HG03354 (cell line): ENCODE measurements around the gene EMB.
"Not testable (repeated sequence)": the region's sequence is repeated elsewhere in the genome, so short reads cannot be mapped to it uniquely, and the experiment has no call there.

Experiments
- ATAC-seq: cut with Tn5 transposase; IDR thresholded peaks from one replicate; pipeline ENCODE4 v1.9.1; 2021; ENCODE audit warnings: mild to moderate bottlenecking; ENCODE audit not compliant: unreplicated experiment, poor library complexity, severe bottlenecking

The EMB gene, protein sequence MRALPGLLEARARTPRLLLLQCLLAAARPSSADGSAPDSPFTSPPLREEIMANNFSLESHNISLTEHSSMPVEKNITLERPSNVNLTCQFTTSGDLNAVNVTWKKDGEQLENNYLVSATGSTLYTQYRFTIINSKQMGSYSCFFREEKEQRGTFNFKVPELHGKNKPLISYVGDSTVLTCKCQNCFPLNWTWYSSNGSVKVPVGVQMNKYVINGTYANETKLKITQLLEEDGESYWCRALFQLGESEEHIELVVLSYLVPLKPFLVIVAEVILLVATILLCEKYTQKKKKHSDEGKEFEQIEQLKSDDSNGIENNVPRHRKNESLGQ

DNA sequence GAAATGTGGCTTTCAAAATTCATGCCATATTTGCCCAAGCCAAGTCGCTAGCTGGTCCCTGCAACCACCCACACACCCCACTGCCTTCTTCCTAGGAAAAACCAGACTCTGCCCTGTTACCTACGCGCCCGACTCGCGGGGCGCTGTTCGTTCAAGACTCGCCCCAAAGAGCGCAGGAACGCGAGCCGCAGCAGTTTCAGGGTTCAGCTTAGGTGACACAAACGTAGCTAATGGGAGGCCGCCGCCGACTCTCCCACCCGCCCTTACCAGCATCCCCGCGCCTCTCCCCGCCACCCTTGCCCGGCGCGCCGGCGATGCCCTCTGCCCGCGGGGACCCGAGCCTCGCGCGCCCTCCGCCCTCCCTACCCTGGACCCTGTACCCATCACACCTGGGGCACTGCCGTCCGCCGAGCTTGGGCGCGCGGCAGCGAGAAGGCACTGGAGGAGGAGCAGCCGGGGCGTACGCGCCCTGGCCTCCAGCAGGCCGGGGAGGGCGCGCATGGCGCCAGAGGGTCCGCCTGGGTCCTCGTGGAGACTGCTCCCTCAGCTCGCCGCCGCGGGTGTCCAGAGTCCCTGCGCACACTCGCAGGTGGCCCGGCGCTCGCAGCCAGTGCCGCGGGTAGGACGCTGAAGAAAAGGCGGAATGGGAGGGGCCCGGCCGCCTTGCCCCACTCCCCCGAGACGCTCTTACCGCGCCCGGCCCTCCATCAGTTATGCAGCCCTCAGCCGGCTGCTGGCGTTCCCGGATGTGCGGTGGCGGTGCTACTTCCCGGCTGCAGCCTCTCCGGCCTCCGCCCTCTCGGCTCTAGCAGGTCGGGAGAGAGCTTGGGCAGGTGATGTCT lies at the start of gene EMB:
Gene EMB, minus strand, starts transcription at position 638 of the 842 bp plus-strand sequence. Its CDS starts 137 bp downstream, at position 501.
- ATAC-seq, result peak; percentile 69

DNA sequence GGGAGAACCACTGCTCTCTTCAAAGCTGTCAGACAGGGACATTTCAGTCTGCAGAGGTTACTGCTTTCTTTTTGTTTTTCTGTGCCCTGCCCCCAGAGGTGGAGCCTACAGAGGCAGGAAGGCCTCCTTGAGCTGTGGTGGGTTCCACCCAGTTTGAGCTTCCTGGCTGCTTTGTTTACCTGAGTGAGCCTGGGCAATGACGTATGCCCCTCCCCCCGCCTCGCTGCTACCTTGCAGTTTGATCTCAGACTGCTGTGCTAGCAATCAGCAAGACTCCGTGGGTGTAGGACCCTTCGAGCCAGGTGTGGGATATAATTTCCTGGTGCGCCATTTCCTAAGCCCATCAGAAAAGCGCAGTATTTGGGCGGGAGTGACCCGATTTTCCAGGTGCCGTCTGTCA lies 48.4 kb upstream of the EMB start:
- not testable (repeated sequence) for ATAC-seq

DNA sequence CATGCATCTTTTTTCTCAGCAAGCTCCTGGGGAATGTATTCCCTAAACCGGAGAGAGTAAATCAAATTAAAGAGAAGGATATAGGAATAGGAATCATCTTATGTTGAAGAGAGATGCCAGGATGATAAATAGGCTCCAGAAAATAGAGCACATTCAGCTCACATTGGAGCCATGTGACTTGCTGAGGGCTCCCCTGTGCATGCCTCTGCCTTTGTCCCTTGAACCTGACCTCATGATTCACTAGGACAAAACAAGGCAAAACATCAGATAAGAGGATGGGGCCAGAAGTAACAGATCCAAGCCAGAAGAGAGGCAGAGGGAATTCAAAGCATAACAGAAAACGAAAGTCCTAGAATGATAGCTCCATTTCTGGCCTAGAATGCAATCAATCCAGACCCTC lies 37.7 kb upstream of the EMB start:
- ATAC-seq, result not testable (repeated sequence)

DNA sequence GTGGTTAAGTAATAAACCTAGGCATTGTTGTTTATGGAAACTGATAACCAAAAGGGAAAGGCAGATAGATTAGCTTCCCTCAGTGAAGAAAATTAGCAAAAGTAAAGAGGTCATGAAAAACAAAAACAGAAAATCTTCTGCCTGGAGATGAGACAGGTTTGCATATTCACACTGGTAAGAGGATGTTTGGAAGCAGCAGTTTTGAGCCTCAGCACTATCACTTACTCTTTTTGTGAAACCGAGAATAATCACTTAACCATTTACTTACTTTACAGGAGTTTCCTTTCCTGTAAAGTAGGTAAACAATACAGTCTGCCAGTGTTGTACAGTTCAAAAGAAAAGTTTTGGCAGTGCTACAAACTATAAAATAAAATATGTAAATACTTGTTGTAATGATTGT lies 35.5 kb upstream of the EMB start:
- peak; percentile 100 for ATAC-seq

DNA sequence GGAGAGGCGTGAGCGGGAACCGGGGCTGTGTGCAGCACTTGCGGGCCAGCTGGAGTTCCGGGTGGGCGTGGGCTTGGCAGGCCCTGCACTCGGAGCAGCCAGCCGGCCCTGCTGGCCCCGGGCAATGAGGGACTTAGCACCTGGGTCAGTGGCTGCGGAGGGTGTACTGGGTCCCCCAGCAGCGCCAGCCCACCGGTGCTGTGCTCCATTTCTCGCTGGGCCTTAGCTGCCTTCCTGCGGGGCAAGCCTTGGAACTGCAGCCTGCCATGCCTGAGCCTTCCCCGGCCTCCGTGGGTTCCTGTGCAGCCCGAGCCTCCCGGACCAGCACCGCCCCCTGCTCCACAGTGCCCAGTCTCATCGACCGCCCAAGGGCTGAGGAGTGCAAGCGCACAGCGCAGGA lies 23.9 kb upstream of the EMB start:
- ATAC-seq, result not testable (repeated sequence)

DNA sequence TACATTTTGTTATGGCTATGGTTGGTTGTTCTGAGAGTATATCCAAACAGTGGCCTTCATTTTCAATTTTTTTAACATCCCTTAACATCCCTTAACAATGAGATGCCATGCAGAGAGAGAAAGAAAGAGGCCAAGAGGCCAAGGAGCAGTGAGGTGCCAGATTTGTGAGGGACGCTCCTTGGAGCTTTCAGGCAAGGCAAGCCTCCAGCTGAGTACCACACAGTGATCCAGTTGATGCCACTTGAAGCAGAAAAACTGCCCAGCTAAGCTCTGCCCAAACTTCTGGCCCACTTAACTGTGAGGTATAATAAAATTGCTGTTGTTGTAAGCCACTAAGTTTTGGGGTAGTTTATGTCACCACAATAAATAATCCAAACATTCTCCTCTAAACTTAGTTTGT lies 22.6 kb upstream of the EMB start:
- no peak for ATAC-seq

DNA sequence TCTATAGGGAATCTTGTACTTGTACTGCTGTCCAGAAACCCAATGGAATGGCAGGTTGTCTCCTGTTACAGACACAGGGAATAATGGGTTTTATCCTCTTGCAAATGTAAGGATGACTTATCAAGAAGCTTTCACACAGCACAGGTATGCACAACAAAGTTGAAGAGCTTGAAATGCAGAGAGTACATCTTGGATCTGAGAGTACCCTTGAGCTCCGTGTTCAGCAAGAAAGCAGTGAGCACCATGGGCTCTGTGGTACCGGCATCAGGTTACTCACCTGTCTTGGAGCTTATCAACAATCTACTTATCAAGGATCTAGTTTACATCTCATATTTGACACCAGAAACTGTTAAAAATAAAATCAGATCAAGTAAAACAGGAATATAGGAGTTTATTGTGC lies 22.0 kb upstream of the EMB start:
- no peak for ATAC-seq

DNA sequence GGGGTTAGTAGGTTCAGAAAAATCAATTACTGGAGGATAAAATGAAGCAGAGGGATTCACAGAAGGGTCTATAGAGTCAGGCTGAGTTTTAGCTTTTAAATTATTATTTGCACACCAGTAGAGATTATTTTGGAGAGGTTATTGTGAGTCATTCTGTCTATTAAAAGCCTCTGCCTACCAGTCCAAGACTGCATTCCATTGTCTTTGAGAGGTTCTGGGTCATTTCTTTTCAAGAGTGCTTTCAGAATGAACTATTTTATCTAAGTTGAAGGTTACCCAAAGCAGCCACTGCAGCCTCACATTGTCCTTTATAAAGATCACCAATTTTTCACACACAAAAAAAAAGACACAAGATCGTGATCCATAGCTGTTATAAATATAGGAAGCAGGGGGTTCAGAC lies 21.5 kb upstream of the EMB start:
- not testable (repeated sequence) for ATAC-seq

DNA sequence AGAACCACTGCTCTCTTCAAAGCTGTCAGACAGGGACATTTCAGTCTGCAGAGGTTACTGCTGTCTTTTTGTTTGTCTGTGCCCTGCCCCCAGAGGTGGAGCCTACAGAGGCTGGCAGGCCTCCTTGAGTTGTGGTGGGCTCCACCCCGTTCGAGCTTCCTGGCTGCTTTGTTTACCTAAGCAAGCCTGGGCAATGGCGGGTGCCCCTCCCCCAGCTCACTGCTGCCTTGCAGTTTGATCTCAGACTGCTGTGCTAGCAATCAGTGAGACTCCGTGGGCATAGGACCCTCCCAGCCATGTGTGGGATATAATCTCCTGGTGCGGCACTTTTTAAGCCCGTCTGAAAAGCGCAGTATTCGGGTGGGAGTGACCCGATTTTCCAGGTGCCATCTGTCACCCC lies 17.3 kb upstream of the EMB start:
- not testable (repeated sequence) for ATAC-seq

DNA sequence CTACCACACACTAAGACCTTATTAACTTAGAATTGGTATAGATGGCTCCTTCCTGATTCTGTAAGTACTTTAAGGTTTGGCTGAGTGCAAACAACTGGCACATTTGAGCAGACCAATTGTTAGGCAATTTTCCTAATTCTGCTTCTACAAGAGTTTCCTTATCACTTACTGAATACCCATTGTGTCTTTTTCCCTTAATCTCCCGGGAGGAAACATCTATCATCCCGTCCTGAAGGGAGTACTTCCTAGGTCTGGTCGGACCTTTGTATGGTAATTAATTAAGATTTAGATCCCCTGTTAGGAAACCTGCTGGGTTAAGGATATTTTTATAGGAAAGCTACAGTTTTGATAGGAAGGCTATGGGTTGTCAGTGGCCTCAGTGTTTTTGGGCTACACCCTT lies 8.2 kb upstream of the EMB start:
- ATAC-seq, result not testable (repeated sequence)

DNA sequence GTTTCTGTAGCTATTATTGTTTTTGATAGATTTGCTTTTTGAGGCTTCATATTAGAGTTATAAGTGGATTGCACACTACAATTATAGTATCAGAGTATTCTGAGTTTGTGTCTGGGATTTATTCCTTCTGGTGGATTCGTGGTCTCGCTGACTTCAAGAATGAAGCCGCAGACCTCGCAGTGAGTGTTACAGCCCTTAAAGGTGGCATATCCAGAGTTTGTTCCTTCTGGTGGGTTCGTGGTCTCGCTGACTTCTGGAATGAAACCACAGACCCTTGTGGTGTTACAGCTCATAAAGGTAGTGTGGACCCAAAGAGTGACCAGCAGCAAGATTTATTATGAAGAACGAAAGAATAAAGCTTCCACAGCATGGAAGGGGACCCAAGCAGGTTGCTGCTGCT lies 6.9 kb upstream of the EMB start:
- no peak for ATAC-seq

DNA sequence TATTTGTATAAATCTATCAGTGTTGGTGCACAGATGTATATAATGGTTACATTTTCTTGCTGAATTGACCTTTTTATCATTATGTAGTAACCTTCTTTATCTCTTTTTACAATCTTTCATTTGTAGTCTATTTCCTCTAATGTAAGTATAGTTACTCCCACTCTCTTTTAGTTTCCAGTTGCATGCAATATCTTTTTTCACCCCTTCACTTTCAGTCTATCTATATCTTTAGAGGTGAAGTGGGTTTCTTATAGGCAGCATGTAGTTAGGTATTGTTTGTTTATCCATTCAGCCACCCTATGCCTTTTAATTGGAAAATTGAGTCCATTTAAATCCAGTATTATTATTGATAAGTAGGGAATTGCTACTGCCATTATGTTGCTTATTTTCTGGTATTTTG lies 6.1 kb upstream of the EMB start:
- ATAC-seq, result no peak

DNA sequence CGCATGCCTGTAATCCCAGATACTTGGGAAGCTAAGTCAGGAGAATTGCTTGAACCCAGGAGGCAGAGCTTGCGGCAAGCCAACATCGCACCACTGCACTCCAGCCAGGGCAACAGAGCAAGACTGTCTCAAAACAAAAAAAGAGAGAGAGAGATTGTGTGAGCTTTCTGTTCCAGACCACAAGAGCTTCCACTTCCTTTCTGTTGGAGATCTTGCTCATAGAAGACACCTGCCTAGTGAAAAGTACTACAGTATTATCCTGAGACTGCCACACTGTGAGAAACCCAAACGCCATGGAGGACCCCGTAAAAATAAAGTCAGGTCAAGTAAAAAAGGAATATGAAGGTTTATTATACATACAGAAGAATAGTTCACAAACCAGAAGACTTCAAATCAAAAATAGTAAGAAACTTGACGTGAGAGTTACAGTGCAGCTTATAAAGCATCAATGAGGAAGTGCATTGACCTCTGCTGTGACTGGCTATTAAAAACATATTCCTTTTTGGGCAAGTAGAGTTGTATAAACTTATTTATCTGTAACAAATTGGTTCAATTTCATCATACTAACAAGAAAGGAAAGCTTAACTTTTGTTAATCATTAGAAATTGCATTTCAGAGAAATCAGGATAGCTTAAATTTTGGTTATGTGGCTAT lies 4.3 kb upstream of the EMB start:
- peak; percentile 71 for ATAC-seq

DNA sequence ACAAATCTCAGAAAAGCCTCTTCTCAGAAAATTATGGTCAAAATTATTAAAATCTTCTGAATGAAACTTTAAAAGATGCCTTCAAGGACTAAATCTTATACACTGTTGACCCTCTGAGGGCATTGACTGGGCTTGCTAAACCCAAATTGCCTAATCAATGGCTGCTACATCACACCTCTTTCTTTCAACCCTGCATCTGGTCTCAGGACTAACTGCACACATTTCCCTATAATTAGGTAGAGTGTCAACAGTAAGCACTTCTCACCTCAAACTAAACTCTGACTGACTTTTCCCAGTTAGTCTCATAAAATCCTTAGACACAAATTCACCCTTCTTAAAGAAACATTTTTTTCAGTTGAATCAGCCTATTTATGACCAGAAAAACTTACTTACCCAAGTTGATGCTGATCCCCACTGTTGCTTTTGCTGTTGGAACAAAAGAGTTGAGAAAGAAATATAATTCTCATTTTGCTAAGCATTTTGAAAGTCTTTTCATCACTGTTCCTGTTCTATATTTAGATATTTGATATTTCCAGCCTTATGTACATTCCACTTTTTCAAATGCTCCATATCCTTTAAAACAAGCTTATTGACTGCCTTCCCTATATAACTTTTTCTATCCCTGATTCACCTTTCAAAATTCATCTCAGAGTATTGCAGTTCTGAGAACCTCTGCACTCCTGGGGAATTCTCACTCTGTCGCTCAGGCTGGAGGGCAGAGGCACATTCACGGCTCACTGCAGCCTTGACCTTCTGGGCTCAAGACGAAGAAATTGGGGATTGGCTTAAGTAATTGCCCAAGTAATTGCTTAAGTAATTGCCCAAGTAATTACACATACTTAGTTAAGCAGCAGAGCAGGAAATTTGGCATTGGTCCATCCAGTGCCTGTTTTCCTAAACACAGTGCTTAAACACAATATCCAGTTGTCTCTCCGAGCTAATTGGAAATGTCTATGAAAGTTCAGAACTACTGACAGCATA lies 1.8 kb upstream of the EMB start:
- ATAC-seq, result not testable (repeated sequence)

DNA sequence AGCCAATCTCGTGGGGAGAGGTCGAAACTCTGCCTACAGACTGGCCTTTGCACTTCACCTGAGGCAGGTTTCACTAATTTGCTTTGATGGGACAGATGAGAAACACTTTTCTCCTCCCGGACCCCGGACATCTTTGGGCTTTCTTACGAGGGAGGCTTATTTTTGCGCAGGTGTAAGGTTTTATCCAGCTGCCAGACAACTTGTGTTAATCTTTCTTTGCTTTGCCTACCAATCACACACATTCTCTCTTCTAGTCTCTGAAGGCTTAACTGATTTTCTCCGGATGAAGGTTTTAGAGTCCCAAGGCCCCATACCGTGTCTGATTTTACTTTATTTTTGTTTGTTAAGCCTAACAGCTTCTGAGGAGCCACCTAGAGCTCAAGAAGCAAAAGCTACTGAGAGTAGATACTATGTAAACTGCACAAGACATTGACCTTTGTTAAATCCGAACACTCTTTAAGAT lies 436 bp upstream of the EMB start:
- peak; percentile 6 for ATAC-seq

DNA sequence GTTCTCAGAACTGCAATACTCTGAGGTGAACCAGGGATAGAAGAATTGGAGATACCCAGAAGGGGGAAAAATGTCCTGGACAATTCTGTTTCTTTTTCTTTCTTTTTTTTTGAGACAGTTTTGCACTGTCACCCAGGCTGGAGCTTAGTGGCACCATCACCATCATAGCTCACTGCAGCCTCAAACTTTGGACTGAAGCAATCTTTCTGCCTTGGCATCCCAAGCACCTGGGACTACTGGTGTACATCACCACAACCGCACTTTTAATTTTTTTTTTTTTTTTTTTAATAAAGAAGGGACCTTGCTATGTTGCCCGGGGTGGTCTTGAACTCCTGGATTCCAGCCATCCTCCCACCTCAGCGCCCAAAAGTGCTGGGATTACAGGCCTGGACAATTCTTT lies 1.9 kb downstream of the EMB start:
- ATAC-seq, result no peak

DNA sequence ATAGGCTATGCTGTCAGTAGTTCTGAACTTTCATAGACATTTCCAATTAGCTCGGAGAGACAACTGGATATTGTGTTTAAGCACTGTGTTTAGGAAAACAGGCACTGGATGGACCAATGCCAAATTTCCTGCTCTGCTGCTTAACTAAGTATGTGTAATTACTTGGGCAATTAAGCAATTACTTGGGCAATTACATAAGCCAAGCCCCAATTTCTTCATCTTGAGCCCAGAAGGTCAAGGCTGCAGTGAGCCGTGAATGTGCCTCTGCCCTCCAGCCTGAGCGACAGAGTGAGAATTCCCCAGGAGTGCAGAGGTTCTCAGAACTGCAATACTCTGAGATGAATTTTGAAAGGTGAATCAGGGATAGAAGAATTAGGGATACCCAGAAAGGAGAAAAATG lies 3.0 kb downstream of the EMB start:
- not testable (repeated sequence) for ATAC-seq

DNA sequence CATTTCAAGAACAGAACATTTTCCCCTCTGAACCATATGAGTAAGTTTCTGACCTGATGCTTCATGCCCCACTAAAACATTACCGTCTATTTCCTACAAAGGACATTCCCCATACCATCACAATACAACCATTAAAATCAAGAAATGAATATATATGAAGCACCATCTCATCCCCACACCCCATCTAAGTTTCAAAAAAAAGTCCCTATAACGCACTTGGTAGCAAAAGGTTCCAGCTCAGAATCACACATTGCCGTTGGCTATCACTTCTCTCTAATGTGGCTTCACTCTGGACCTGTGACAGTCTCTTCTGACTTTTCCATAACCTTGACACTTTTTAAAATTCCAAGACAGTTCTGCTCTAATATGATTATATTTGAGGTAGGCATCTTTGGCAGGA lies 5.9 kb downstream of the EMB start:
- peak; percentile 51 for ATAC-seq

DNA sequence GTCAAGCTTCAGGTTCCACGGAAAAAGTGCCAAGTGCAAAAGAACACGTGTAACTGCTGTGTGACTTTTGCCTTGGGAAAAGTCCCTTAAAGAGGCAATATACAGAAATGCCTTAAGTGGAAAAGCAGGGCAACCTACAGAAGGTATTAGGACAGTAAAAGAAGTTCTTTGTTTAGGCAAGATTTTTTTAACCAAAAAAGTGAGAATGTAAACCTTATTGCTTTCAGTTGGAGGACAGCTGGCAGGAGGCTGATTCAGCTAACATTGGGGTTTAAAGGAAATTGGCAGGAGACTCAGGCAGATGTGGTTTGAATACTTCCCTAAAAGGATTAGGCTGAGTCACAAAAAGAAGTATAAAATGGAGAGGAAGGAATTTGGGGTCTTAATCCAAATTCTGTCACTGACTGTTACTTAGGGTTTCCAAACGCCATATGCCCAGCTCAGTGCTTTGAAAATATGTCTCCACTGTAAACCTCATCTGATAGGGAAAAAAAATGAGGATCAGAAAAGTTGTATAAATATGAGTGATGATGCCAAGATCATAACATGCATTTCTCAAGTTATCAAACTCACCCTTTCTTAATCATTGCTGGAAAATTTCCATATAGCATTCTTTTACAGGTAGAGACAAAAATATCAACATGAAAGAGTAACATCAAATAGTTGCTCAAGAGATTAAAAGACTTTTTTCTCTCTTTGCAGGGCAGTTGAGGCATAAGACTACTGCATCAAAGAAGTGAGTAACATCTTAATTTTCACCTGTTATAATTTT lies 9.8 kb downstream of the EMB start:
- not testable (repeated sequence) for ATAC-seq
